HG02870 (cell line): ENCODE data around the gene TSPOAP1.
"Not testable (repeated sequence)": the region's sequence is repeated elsewhere in the genome, so short reads cannot be mapped to it uniquely, and the experiment has no call there.

Experiments
- ATAC-seq: cut with Tn5 transposase; IDR thresholded peaks from one replicate; pipeline ENCODE4 v1.9.1; 2021; ENCODE audit warnings: mild to moderate bottlenecking, moderate library complexity; ENCODE audit not compliant: unreplicated experiment

The TSPOAP1 gene

GRCh38 chr17:58341136-58341860 lies 12.7 kb upstream of the TSPOAP1 start:
- not testable (repeated sequence) for ATAC-seq

- no peak for ATAC-seq
Measured at GRCh38 chr17:58340405-58340876, 11.8 kb upstream of the TSPOAP1 start.

GRCh38 chr17:58339755-58340404 lies 11.3 kb upstream of the TSPOAP1 start:
- no peak for ATAC-seq

- ATAC-seq, result no peak
Measured at GRCh38 chr17:58338841-58339754, 10.5 kb upstream of the TSPOAP1 start.

- ATAC-seq, result no peak
Measured at GRCh38 chr17:58338454-58338840, 9.9 kb upstream of the TSPOAP1 start.

- ATAC-seq, result peak; percentile 56
Measured at GRCh38 chr17:58337600-58338453, 9.2 kb upstream of the TSPOAP1 start.

- no peak for ATAC-seq
Measured at GRCh38 chr17:58337210-58337599, 8.6 kb upstream of the TSPOAP1 start.

- no peak for ATAC-seq
Measured at GRCh38 chr17:58336456-58337209, 8.0 kb upstream of the TSPOAP1 start.

- ATAC-seq, result no peak
Measured at GRCh38 chr17:58335779-58336455, 7.3 kb upstream of the TSPOAP1 start.

- no peak for ATAC-seq
Measured at GRCh38 chr17:58335061-58335731, 6.6 kb upstream of the TSPOAP1 start.

- ATAC-seq, result no peak
Measured at GRCh38 chr17:58334661-58335060, 6.1 kb upstream of the TSPOAP1 start.

- no peak for ATAC-seq
Measured at GRCh38 chr17:58334256-58334655, 5.7 kb upstream of the TSPOAP1 start.

- ATAC-seq, result no peak
Measured at GRCh38 chr17:58333736-58334207, 5.2 kb upstream of the TSPOAP1 start.

- no peak for ATAC-seq
Measured at GRCh38 chr17:58332778-58333735, 4.5 kb upstream of the TSPOAP1 start.

GRCh38 chr17:58331815-58332777 lies 3.5 kb upstream of the TSPOAP1 start:
- ATAC-seq, result no peak
